PFSK-1 (cell line): ENCODE measurements around the gene FBXO21.

Source experiments
- FOXP2 ChIP-seq: optimal IDR thresholded peaks from 2 replicates; pipeline ENCODE3; 2011; ENCODE audit warnings: borderline replicate concordance, control low read depth, inconsistent platforms; ENCODE audit not compliant: insufficient read depth; ENCODE audit errors: extremely low read length, extremely low read depth
- POLR2AphosphoS5 ChIP-seq: IDR thresholded peaks from 2 replicates; pipeline ENCODE4 v1.6.1; 2012; ENCODE audit warnings: low read depth, mild to moderate bottlenecking, control low read depth, low read length, moderate library complexity
- SIN3A ChIP-seq: IDR thresholded peaks from 2 replicates; pipeline ENCODE4 v1.6.1; 2012; ENCODE audit warnings: mild to moderate bottlenecking, low read length, moderate library complexity, borderline replicate concordance; ENCODE audit not compliant: insufficient read depth
- TAF1 ChIP-seq: IDR thresholded peaks from 2 replicates; pipeline ENCODE4 v1.6.1; 2012; ENCODE audit warnings: low read length, control low read depth, borderline replicate concordance; ENCODE audit not compliant: insufficient read depth
- TF ChIP-seq, protein P1 (sequence below), 2 experiments: IDR thresholded peaks; 2 replicates each; pipeline versions ENCODE4 v1.6.1 to v1.8.0; 2011 to 2012; ENCODE audit warnings: low read depth in 2 of 2, low read length in 2 of 2, control low read depth in 1 of 2, inconsistent platforms in 1 of 2, mild to moderate bottlenecking in 1 of 2, moderate library complexity in 1 of 2; ENCODE audit not compliant: insufficient read depth in 1 of 2

Gene FBXO21

DNA sequence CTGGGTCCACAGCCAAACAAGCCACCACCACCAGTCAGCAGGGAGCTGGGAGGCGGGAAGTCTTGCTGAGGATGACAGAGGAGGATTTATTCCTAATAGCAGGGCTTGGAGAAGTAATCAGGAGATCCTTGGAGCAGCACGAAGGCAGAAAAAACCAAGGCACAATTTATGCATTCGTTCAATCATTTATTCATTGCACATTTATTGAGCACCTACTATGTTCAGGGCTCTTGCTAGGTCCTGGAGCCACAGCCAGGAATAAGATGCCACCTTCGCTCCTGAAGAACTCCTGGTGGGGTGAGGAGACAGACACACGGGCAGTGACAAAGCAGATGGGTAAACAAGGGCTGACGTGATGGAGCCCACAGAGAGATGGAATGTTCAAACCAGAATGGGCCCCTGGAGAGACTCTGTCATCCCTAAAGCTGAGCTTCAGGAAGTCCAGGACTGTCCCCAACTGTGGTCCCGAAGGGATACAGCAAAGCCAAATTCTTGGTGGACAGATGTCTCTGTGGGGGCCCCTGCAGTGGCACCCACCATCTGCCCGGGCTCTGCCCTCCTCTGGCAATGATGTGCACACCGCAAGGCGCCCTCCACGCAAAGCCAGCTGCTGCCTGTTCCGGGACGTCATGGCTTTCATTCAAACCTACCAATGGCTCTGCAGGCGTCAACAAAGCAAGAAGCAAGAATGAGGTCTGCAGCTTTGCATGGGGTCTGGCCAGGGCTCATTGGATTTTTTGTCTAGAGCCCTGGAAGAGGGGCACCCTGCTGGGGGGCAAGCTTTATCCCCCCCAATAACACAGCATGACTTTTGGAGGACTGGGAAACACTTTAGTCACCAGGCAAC is 88.1 kb downstream of the FBXO21 start:
- no peak for TF ChIP-seq TAF1
- no peak for TF ChIP-seq POLR2AphosphoS5
- TF ChIP-seq SIN3A = no peak
- TF ChIP-seq, protein P1, sequence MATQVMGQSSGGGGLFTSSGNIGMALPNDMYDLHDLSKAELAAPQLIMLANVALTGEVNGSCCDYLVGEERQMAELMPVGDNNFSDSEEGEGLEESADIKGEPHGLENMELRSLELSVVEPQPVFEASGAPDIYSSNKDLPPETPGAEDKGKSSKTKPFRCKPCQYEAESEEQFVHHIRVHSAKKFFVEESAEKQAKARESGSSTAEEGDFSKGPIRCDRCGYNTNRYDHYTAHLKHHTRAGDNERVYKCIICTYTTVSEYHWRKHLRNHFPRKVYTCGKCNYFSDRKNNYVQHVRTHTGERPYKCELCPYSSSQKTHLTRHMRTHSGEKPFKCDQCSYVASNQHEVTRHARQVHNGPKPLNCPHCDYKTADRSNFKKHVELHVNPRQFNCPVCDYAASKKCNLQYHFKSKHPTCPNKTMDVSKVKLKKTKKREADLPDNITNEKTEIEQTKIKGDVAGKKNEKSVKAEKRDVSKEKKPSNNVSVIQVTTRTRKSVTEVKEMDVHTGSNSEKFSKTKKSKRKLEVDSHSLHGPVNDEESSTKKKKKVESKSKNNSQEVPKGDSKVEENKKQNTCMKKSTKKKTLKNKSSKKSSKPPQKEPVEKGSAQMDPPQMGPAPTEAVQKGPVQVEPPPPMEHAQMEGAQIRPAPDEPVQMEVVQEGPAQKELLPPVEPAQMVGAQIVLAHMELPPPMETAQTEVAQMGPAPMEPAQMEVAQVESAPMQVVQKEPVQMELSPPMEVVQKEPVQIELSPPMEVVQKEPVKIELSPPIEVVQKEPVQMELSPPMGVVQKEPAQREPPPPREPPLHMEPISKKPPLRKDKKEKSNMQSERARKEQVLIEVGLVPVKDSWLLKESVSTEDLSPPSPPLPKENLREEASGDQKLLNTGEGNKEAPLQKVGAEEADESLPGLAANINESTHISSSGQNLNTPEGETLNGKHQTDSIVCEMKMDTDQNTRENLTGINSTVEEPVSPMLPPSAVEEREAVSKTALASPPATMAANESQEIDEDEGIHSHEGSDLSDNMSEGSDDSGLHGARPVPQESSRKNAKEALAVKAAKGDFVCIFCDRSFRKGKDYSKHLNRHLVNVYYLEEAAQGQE (IDR thresholded peaks at IDR 0.05; ENCODE audit: insufficient read depth in 1 of 2, low read depth in 2 of 2, low read length in 2 of 2) = no peak
- no peak for TF ChIP-seq FOXP2

DNA sequence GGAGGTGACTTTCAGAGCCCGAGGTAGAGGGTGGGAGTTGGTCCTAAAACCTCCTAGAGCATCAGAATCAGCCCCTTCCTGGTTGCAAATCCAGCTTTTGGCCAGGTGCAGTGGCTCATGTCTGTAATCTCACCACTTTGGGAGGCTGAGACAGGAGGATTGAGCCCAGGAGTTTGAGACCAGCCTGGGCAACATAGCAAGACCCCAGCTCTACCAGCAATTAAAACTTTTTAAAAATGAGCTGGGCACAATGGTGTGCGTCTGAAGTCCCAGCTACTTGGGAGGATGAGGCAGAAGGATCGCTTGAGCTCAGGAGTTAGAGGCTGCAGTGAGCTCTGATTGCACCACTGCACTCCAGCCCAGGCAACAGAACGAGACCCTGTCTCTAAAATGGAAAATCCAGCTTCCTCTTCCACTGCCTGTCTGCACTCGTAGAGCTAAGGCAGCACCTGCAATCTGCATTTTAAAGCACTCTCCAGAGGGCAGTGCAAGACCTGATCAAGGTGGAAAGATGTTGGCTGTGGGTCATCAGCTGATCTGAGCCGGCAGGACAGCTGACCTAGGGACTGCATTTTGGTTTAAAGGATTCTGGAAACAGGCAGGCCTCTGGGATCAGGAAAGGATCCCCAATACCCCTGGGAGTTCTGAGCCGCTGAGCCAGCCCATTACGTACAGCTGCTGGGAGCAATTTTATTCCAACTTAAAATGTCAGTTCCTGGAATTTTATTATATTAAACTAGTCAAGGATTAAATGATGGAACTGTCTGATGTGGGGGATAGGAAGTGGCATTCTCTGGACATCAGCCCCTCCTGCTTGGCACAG is 89.2 kb downstream of the FBXO21 start:
- TF ChIP-seq SIN3A = no peak
- no peak for TF ChIP-seq POLR2AphosphoS5
- no peak for TF ChIP-seq TAF1
- TF ChIP-seq, protein P1 (IDR thresholded peaks at IDR 0.05; ENCODE audit: insufficient read depth in 1 of 2, low read depth in 2 of 2, low read length in 2 of 2) = no peak
- no peak for TF ChIP-seq FOXP2

DNA sequence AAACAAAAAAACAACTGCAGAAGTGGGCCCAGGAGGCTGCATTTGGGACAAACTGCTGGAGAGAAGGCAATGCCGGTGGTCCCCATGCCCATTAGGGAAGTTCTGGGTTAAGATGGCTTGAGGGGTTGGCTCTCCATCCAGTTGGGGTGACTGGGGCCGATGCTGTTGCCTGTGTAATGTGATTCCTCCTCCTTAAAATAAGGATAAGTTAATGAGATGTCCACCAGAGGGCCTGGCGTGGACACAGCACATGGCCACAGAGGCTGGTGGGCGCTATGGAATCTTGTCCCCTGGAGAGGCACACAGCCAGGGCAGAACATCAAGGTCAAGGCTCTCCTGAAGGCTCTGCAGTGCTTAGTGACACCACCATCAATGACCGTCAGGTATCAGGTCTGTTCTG is 90.0 kb downstream of the FBXO21 start:
- TF ChIP-seq FOXP2 = no peak
- no peak for TF ChIP-seq POLR2AphosphoS5
- TF ChIP-seq TAF1 = no peak
- TF ChIP-seq, protein P1 (IDR thresholded peaks at IDR 0.05; ENCODE audit: insufficient read depth in 1 of 2, low read depth in 2 of 2, low read length in 2 of 2) = no peak
- TF ChIP-seq SIN3A = no peak

DNA sequence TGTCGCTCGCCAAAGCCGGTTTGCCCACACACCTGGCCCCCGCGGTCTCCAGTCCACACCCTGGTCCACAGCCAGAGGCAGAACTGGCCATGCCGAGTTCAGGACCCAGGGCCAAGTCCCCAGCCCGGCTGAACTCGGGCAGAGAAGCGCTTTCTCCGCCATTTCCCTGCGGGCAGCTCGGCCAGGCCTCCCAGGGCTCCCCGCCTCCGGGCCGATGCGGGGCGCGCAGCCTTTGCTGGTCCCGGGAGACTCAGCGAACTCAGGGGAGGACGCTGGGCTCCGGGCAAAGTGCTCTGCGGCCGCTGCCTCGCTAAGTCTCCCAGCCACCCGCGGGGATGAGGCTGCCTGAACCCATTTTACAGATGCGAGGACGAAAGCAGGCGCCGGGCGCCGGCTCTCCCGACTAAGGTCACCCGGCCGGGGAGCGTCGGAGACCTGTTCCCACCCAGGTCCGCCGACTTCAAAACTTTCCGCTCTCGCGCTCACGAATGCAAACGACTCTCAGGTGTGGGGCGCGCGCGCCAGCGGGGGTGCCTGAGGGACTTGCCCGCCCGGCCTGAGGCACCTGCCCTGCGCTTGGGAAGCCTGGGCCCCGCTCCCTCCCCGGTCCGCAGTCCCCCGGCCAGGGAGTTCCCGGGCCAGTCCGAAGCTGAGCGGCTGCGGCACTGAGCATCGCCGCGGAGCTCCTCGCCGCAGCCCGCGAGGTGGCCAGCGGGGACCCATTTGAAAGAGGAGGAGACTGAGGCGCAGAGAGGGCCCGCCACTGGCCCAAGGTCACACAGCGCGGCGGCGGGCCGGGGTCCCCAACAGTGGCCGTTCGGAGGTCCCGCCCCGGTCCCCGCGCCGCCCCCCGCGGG is 91.7 kb downstream of the FBXO21 start:
- TF ChIP-seq FOXP2 (no peak), POLR2AphosphoS5 (no peak), SIN3A (no peak), TAF1 (no peak)
- TF ChIP-seq, protein P1 (IDR thresholded peaks at IDR 0.05; ENCODE audit: insufficient read depth in 1 of 2, low read depth in 2 of 2, low read length in 2 of 2) = no peak
